HEK293 (cell line): Measurements from ENCODE around the gene TREX2.
A peak's percentile ranks its signal among the peaks of the same experiment; 100 is the strongest.

ENCODE experiments used
- CTCF ChIA-PET: fragments of 350-600 bp; formaldehyde crosslinking; extraction: SDS; loops from one replicate; lab custom pipeline; 2021; ENCODE audit warnings: antibody characterized with exemption; lab: Yijun Ruan, JAX
- POLR2A ChIA-PET: fragments of 300-600 bp; formaldehyde crosslinking; extraction: SDS; loops from one replicate; lab custom pipeline; 2020; ENCODE audit warnings: antibody characterized with exemption, inconsistent platforms; lab: Yijun Ruan, JAX
- H3K27ac ChIP-seq: fragments of 200-500 bp; sonication (Bioruptor generic); 2 replicates; pipeline ENCODE4 v1.5.1; 2014; ENCODE audit warnings: low read depth, low read length, control low read depth, inconsistent platforms; ENCODE audit errors: extremely low read depth
- H3K36me3 ChIP-seq, 2 experiments: fragments of 200-500 bp in 1 of 2; sonication (Bioruptor generic) in 1 of 2; 1 replicate in 1 of 2; 2 replicates in 1 of 2; pipeline ENCODE4 v1.5.1; 2014 to 2017; ENCODE audit warnings: inconsistent platforms in 2 of 2, low read length in 2 of 2; ENCODE audit not compliant: control insufficient read depth in 2 of 2, insufficient read depth in 1 of 2
- H3K4me1 ChIP-seq: fragments of 200-500 bp; sonication (Bioruptor generic); 2 replicates; pipeline ENCODE4 v1.5.1; 2014; ENCODE audit warnings: mild to moderate bottlenecking, low read length, inconsistent platforms; ENCODE audit not compliant: control insufficient read depth, insufficient read depth
- H3K4me3 ChIP-seq: 2 replicates; pipeline ENCODE4 v1.5.1; 2011; ENCODE audit warnings: low read depth, mild to moderate bottlenecking, control low read depth, low read length, moderate library complexity
- H3K9me3 ChIP-seq: fragments of 200-500 bp; sonication (Bioruptor generic); 2 replicates; pipeline ENCODE4 v1.5.1; 2014; ENCODE audit warnings: low read depth, low read length, inconsistent platforms; ENCODE audit not compliant: control insufficient read depth, insufficient read depth
- BCL11B ChIP-seq: fragments of 450-650 bp; formaldehyde crosslinking; IDR thresholded peaks from 2 replicates; pipeline ENCODE4 v1.5.1; 2016; ENCODE audit warnings: low read depth, missing biosample characterization, missing genetic modification characterization
- GLIS2 ChIP-seq: fragments of 450-650 bp; formaldehyde crosslinking; IDR thresholded peaks from 2 replicates; pipeline ENCODE4 v1.5.1; 2016; ENCODE audit warnings: missing biosample characterization, missing genetic modification characterization
- IKZF3 ChIP-seq: fragments of 450-650 bp; IDR thresholded peaks from 2 replicates; pipeline ENCODE4 v1.5.0; 2018; ENCODE audit warnings: missing biosample characterization, mild to moderate bottlenecking, missing genetic modification characterization, moderate library complexity
- KLF1 ChIP-seq: fragments of 450-650 bp; formaldehyde crosslinking; IDR thresholded peaks from 2 replicates; pipeline ENCODE4 v1.5.1; 2016; ENCODE audit warnings: missing biosample characterization, missing genetic modification characterization
- RBAK ChIP-seq: fragments of 450-650 bp; formaldehyde crosslinking; IDR thresholded peaks from 2 replicates; pipeline ENCODE4 v1.5.1; 2016; ENCODE audit warnings: missing biosample characterization, missing genetic modification characterization
- TCF7L2 ChIP-seq: IDR thresholded peaks from 2 replicates; pipeline ENCODE4 v1.6.1; 2011; ENCODE audit warnings: low read depth, mild to moderate bottlenecking, inconsistent platforms, low read length, moderate library complexity, borderline replicate concordance
- ZBTB20 ChIP-seq: fragments of 450-650 bp; formaldehyde crosslinking; IDR thresholded peaks from 2 replicates; pipeline ENCODE4 v1.5.1; 2016; ENCODE audit warnings: missing biosample characterization, missing genetic modification characterization
- ZBTB21 ChIP-seq: fragments of 450-650 bp; formaldehyde crosslinking; IDR thresholded peaks from 2 replicates; pipeline ENCODE4 v1.5.1; 2017; ENCODE audit warnings: missing biosample characterization, missing genetic modification characterization
- ZBTB8A ChIP-seq: fragments of 450-650 bp; formaldehyde crosslinking; IDR thresholded peaks from 2 replicates; pipeline ENCODE4 v1.5.1; 2016; ENCODE audit warnings: missing biosample characterization, missing genetic modification characterization
- ZIC2 ChIP-seq: fragments of 450-650 bp; formaldehyde crosslinking; IDR thresholded peaks from 2 replicates; pipeline ENCODE4 v1.5.1; 2016; ENCODE audit warnings: missing biosample characterization, missing genetic modification characterization
- ZNF10 ChIP-seq: fragments of 450-650 bp; formaldehyde crosslinking; IDR thresholded peaks from 2 replicates; pipeline ENCODE4 v1.5.1; 2017; ENCODE audit warnings: missing biosample characterization, missing genetic modification characterization
- ZNF132 ChIP-seq: fragments of 450-650 bp; formaldehyde crosslinking; IDR thresholded peaks from 2 replicates; pipeline ENCODE4 v1.5.1; 2017; ENCODE audit warnings: missing biosample characterization, missing genetic modification characterization, borderline replicate concordance
- ZNF140 ChIP-seq: fragments of 450-650 bp; formaldehyde crosslinking; IDR thresholded peaks from 2 replicates; pipeline ENCODE4 v1.5.1; 2016; ENCODE audit warnings: missing biosample characterization, missing genetic modification characterization
- ZNF19 ChIP-seq: fragments of 450-650 bp; formaldehyde crosslinking; IDR thresholded peaks from 2 replicates; pipeline ENCODE4; 2016; ENCODE audit warnings: missing biosample characterization, missing genetic modification characterization, low read depth
- ZNF239 ChIP-seq: fragments of 450-650 bp; formaldehyde crosslinking; IDR thresholded peaks from 2 replicates; pipeline ENCODE4 v1.5.1; 2016; ENCODE audit warnings: missing biosample characterization, missing genetic modification characterization
- ZNF311 ChIP-seq: fragments of 450-650 bp; formaldehyde crosslinking; IDR thresholded peaks from 2 replicates; pipeline ENCODE4 v1.5.1; 2017; ENCODE audit warnings: missing biosample characterization, missing genetic modification characterization, borderline replicate concordance
- ZNF341 ChIP-seq: fragments of 450-650 bp; formaldehyde crosslinking; IDR thresholded peaks from 2 replicates; pipeline ENCODE4; 2016; ENCODE audit warnings: low read depth, missing biosample characterization, missing genetic modification characterization
- ZNF416 ChIP-seq: fragments of 450-650 bp; formaldehyde crosslinking; IDR thresholded peaks from 2 replicates; pipeline ENCODE4 v1.5.1; 2016; ENCODE audit warnings: missing biosample characterization, missing genetic modification characterization
- ZNF558 ChIP-seq: fragments of 450-650 bp; formaldehyde crosslinking; IDR thresholded peaks from 2 replicates; pipeline ENCODE4 v1.5.1; 2016; ENCODE audit warnings: missing biosample characterization, missing genetic modification characterization
- ZNF629 ChIP-seq: fragments of 450-650 bp; formaldehyde crosslinking; IDR thresholded peaks from 2 replicates; pipeline ENCODE4 v1.5.1; 2017; ENCODE audit warnings: missing biosample characterization, missing genetic modification characterization
- ZNF664 ChIP-seq: fragments of 450-650 bp; formaldehyde crosslinking; IDR thresholded peaks from 2 replicates; pipeline ENCODE4 v1.5.1; 2016; ENCODE audit warnings: missing biosample characterization, missing genetic modification characterization
- ZNF830 ChIP-seq: fragments of 450-650 bp; IDR thresholded peaks from 2 replicates; pipeline ENCODE4 v1.5.0; 2018; ENCODE audit warnings: missing biosample characterization, missing genetic modification characterization, low read depth, mild to moderate bottlenecking, moderate library complexity
- TF ChIP-seq, protein P1 (sequence below): fragments of 450-650 bp; formaldehyde crosslinking; IDR thresholded peaks from 2 replicates; pipeline ENCODE4 v1.5.1; 2016; ENCODE audit warnings: missing biosample characterization, missing genetic modification characterization, low read depth
- TF ChIP-seq, protein P2 (sequence below): fragments of 450-650 bp; formaldehyde crosslinking; IDR thresholded peaks from 2 replicates; pipeline ENCODE4 v1.5.0; 2017; ENCODE audit warnings: missing biosample characterization, missing genetic modification characterization, borderline replicate concordance
- TF ChIP-seq, protein P3 (sequence below): fragments of 450-650 bp; formaldehyde crosslinking; IDR thresholded peaks from 2 replicates; pipeline ENCODE4 v1.5.1; 2016; ENCODE audit warnings: missing biosample characterization, missing genetic modification characterization

TREX2 gene

GRCh38 chrX:153494061-153494460 is 48.2 kb upstream of the TREX2 start:
- TF ChIP-seq, protein P1, sequence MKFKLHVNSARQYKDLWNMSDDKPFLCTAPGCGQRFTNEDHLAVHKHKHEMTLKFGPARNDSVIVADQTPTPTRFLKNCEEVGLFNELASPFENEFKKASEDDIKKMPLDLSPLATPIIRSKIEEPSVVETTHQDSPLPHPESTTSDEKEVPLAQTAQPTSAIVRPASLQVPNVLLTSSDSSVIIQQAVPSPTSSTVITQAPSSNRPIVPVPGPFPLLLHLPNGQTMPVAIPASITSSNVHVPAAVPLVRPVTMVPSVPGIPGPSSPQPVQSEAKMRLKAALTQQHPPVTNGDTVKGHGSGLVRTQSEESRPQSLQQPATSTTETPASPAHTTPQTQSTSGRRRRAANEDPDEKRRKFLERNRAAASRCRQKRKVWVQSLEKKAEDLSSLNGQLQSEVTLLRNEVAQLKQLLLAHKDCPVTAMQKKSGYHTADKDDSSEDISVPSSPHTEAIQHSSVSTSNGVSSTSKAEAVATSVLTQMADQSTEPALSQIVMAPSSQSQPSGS (tag by site-specific recombination), result no peak
- no peak for TF ChIP-seq ZNF239 (tag by site-specific recombination)
- TF ChIP-seq, all 188 proteins: peak for 0
- ChIA-PET POLR2A (no interaction called here), CTCF (no interaction called here)
- Histone ChIP-seq H3K9me3 (no peaks in the 10 kb centered on the region), H3K4me1 (no peaks in the 10 kb centered on the region), H3K36me3 (no peaks in the 10 kb centered on the region), H3K27ac (no peak overlapping the region), H3K4me3 (no peak overlapping the region)

- TF ChIP-seq ZNF140 (tag by site-specific recombination), result no peak
- TF ChIP-seq TCF7L2, result no peak
- TF ChIP-seq ZNF558 (tag by site-specific recombination), result no peak
- TF ChIP-seq, protein P2, sequence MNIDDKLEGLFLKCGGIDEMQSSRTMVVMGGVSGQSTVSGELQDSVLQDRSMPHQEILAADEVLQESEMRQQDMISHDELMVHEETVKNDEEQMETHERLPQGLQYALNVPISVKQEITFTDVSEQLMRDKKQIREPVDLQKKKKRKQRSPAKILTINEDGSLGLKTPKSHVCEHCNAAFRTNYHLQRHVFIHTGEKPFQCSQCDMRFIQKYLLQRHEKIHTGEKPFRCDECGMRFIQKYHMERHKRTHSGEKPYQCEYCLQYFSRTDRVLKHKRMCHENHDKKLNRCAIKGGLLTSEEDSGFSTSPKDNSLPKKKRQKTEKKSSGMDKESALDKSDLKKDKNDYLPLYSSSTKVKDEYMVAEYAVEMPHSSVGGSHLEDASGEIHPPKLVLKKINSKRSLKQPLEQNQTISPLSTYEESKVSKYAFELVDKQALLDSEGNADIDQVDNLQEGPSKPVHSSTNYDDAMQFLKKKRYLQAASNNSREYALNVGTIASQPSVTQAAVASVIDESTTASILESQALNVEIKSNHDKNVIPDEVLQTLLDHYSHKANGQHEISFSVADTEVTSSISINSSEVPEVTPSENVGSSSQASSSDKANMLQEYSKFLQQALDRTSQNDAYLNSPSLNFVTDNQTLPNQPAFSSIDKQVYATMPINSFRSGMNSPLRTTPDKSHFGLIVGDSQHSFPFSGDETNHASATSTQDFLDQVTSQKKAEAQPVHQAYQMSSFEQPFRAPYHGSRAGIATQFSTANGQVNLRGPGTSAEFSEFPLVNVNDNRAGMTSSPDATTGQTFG, result no peak
- no peak for TF ChIP-seq ZBTB21 (tag by site-specific recombination)
- TF ChIP-seq, protein P3, sequence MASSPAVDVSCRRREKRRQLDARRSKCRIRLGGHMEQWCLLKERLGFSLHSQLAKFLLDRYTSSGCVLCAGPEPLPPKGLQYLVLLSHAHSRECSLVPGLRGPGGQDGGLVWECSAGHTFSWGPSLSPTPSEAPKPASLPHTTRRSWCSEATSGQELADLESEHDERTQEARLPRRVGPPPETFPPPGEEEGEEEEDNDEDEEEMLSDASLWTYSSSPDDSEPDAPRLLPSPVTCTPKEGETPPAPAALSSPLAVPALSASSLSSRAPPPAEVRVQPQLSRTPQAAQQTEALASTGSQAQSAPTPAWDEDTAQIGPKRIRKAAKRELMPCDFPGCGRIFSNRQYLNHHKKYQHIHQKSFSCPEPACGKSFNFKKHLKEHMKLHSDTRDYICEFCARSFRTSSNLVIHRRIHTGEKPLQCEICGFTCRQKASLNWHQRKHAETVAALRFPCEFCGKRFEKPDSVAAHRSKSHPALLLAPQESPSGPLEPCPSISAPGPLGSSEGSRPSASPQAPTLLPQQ (tag by site-specific recombination), result no peak
- Histone ChIP-seq H3K36me3 (no peaks in the 10 kb centered on the region), H3K4me1 (no peaks in the 10 kb centered on the region), H3K27ac (no peak overlapping the region), H3K4me3 (no peak overlapping the region), H3K9me3 (no peaks in the 10 kb centered on the region)
- ChIA-PET POLR2A (no interaction called here), CTCF (interaction anchor here (5.3 kb wide), 1 partner anchor 14 kb away, joined by 30 read pairs; no protein-coding TSS in a partner anchor)
Observed at GRCh38 chrX:153493085-153493484, 47.2 kb upstream of the TREX2 start.

GRCh38 chrX:153492543-153492942 is 46.7 kb upstream of the TREX2 start:
- H3K4me3 ChIP-seq, result no peak overlapping the region
- TF ChIP-seq GLIS2 (tag by site-specific recombination) (0 out of 2 replicates have a peak, but pooled peaks have one; percentile 10), ZNF416 (tag by site-specific recombination) (no peak), ZBTB8A (tag by site-specific recombination) (no peak)
- H3K36me3 ChIP-seq, result no peaks in the 10 kb centered on the region
- H3K27ac ChIP-seq, result no peak overlapping the region
- ChIA-PET CTCF (interaction anchor here (1.0 to 5.3 kb wide), 3 partner anchors 14 to 47 kb away, joined by 3 to 30 read pairs (median 5); no protein-coding TSS in a partner anchor), POLR2A (no interaction called here)
- H3K9me3 ChIP-seq, result no peaks in the 10 kb centered on the region
- no peaks in the 10 kb centered on the region for H3K4me1 ChIP-seq

GRCh38 chrX:153491918-153492317 is 46.1 kb upstream of the TREX2 start:
- ChIA-PET POLR2A (interaction anchor here (0.6 kb wide), 1 partner anchor 21 kb away, joined by 3 read pairs; no protein-coding TSS in a partner anchor), CTCF (interaction anchor here (0.7 to 5.3 kb wide), 4 partner anchors 15 to 174 kb away, joined by 3 to 30 read pairs (median 4); no protein-coding TSS in a partner anchor)
- H3K4me1 ChIP-seq, result no peaks in the 10 kb centered on the region
- H3K36me3 ChIP-seq, result no peaks in the 10 kb centered on the region
- no peak overlapping the region for H3K27ac ChIP-seq
- no peak overlapping the region for H3K4me3 ChIP-seq
- H3K9me3 ChIP-seq, result no peaks in the 10 kb centered on the region
- TF ChIP-seq ZNF311 (tag by site-specific recombination) (no peak), GLIS2 (tag by site-specific recombination) (0 out of 2 replicates have a peak, but pooled peaks have one; percentile 14), IKZF3 (tag by site-specific recombination) (no peak), ZNF132 (tag by site-specific recombination) (no peak), ZNF664 (no peak), ZNF10 (tag by site-specific recombination) (no peak), KLF1 (no peak), ZNF19 (tag by site-specific recombination) (no peak), RBAK (tag by site-specific recombination) (no peak), ZBTB20 (tag by site-specific recombination) (no peak), ZNF341 (tag by site-specific recombination) (0 out of 2 replicates have a peak, but pooled peaks have one; percentile 34), BCL11B (tag by site-specific recombination) (no peak), ZNF830 (tag by site-specific recombination) (no peak), ZNF629 (tag by site-specific recombination) (no peak), ZIC2 (peak; percentile 42)
